Measurements from ENCODE around the gene ACAP3.

DNA sequence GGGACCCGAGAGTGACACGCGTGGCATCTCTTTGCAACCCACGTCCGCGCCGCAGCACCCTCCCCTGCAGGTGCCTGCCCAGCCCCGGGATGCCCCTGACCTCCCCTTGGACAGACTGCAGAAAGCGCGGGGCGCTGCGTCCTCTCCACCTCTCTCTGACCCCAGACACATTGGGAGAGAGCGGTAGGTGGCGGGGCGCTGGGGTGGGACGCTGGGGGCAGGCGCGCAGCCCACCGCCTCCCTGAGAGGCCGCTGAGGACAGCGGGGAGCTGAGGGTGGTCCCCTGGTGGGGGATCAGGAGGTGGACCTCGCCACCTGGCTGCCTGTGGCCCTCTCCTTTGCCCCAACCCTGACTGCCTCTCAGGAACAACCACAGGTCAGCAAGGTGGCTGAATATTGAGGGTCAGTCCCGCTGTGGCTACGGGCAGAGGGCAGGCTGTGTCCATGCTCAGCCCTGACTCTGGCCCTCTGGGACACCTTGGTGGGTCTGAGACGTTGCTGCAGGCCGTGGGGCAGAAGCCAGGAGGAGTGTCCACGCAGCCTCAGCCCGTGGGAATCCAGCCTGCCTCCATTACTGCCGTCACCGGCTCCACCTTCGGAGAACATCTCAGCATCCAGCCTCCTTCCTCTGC, 33.3 kb downstream of the ACAP3 start:
- TF ChIP-seq, protein P1, sequence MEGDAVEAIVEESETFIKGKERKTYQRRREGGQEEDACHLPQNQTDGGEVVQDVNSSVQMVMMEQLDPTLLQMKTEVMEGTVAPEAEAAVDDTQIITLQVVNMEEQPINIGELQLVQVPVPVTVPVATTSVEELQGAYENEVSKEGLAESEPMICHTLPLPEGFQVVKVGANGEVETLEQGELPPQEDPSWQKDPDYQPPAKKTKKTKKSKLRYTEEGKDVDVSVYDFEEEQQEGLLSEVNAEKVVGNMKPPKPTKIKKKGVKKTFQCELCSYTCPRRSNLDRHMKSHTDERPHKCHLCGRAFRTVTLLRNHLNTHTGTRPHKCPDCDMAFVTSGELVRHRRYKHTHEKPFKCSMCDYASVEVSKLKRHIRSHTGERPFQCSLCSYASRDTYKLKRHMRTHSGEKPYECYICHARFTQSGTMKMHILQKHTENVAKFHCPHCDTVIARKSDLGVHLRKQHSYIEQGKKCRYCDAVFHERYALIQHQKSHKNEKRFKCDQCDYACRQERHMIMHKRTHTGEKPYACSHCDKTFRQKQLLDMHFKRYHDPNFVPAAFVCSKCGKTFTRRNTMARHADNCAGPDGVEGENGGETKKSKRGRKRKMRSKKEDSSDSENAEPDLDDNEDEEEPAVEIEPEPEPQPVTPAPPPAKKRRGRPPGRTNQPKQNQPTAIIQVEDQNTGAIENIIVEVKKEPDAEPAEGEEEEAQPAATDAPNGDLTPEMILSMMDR (IDR thresholded peaks at IDR 0.05; ENCODE audit: low read depth, low read length, poor library complexity, severe bottlenecking): no peak
- no peak for TF ChIP-seq EZH2phosphoT487 (IDR thresholded peaks at IDR 0.05; ENCODE audit: borderline replicate concordance, low read length)

All from DOHH2 (cell line).